Measurements from ENCODE around the gene PTRH1.

PTRH1 gene

GRCh38 chr9:127741831-127742434 is 26.5 kb upstream of the PTRH1 start:
- DNase-seq = peak in 12 of 14 donors; percentile 20 to 88 (median 57)

DNA sequence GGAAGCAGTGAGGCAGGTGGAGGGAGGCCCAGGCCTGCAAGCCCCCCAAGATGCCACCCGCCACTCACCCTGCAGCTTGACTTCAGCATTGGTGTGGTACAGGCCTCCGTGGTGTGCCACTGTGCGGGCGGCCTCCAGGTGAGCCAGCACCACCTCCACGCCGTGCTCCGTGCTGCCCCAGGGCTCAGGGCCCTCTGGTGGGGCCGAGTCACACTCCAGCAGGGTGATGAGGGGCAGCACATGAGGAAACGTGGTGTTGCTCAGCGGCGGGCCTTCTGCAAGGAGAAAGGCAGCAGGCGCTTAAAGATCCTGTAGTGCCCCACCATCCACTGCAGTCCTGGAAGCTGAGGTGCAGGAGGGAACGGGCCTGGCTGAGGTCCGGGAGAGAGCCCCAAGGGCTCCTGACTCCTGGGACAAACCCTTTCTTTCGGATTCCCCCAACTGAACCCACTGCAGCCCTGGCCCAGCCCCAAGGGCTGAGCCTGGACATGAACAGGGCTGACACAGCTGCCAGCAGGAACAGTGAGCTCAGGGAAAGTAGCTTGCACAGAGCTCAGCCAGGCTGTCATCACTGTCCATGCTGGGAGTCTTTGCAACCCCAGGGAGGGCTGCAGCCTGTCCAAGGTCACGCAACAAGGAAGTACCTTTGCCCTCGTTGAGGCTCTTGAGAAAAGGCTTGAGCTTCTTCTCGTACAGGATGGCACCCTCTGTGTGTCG is 24.3 kb upstream of the PTRH1 start:
- no peak for DNase-seq

- DNase-seq = no peak
Measured at GRCh38 chr9:127738666-127739065, 23.2 kb upstream of the PTRH1 start.

GRCh38 chr9:127735530-127736185 is 20.2 kb upstream of the PTRH1 start:
- DNase-seq = no peak

DNA sequence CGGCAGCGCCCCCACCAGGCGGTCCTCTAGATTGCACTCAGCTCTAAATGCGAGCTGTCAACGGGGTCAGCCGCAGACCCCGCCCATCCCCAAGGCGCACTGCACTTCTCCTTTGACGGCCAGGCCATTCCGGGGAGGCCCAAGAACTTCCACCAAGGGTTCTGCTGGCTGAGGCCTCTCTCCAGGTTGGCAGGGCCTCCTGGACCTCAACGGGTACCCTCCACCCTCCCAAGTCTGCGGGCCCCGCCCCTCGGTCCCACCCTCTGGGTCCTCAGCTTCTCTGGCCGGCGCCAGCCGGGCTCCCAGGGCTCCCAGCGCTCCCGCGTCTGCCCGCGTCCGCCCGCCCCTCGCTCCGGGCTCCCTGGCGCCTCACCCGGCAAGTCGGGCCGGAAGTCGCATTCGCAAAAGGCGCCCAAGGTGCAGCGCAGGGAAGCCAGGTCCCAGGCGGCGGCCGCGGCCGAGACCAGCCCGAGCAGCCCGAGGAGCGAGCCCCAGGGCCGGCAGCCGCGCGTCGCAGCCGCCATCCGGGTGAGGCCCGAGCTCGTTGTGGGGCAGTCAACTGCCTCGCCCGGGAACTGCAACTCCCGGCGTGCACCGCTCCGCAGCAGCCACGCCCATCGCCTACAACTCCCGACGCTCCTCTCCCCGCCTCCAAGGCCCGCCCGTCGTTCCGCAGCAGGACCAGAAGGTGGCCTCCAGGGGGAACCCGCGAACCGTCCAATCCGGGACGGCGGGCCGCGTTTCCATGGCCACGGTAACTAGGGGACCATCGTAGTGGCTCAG is 19.5 kb upstream of the PTRH1 start, which contains the start of gene TOR2A:
TSS of gene TOR2A (minus strand) at position 548 of the 783 bp plus-strand sequence. CDS start at position 524, 24 bp downstream.
- DNase-seq = peak; percentile 77 to 97 (median 93)

DNA sequence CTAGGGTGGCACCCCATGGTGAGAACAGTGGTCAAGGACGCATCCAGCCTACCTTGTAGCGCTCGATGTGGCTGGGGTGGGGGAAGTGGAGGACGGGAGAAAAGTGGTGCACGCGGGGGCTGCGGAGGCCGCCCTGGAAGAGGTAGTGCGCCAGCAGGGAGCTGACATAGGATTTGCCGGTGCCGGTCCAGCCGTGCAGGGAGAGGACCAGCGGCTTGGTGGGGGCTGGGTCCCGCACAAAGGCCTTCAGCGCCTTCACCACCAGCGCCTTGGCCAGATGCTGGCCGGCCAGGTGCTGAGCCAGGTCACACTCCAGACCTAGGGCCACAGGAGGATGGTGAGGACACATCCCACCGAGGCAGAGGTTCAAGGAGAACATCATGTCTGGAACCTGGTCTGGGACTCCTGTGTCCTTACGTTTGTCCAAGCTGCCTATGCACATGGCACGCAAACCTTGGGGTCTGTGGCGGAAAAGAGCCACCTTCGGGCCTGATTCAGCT is 18.8 kb upstream of the PTRH1 start:
- no peak for DNase-seq

GRCh38 chr9:127733614-127734013 is 18.2 kb upstream of the PTRH1 start:
- DNase-seq = no peak

GRCh38 chr9:127732444-127732843 is 17.0 kb upstream of the PTRH1 start:
- DNase-seq = no peak

- no peak for DNase-seq
Measured at GRCh38 chr9:127731938-127732337, 16.5 kb upstream of the PTRH1 start.

GRCh38 chr9:127730799-127731410 is 15.4 kb upstream of the PTRH1 start:
- no peak for DNase-seq

- DNase-seq = no peak
Measured at GRCh38 chr9:127730262-127730661, 14.8 kb upstream of the PTRH1 start.

DNA sequence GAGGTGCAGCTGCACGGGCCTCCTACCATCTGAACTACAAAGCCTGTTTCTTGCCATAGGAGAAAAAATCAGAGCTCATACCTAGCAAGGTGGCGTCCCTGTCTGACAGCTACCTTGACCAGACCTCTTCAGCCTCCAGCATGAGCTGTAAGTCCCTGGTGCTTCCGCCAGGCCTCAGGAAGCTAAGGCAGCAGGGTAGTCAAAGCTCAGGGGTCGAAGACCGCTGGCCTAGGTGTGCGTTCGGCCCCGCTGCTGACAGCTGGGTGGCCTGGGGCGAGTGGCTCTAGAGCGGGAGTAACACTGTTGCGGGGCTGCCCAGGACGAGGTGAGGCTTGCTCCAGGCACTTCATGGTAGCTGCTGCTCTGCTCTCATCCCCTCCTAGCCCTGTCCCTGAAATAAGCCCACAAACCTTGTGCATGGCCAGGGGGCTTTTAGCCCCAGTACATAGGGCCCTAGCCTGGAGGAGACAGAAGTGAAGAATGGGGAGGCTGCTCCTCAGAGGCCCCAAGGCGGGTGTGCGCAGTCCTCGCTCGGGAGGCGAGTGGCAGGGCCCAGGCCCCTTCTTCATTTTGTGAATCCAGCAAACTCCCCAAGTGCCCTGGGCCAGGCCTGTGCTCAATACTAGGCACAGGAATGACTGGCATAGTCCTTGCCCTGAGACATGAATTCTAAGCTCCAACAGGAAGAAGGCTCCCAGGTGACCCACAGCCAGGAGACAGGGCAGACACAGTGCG is 14.2 kb upstream of the PTRH1 start:
- DNase-seq = no peak

- no peak for DNase-seq
Measured at GRCh38 chr9:127728808-127729207, 13.3 kb upstream of the PTRH1 start.

DNA sequence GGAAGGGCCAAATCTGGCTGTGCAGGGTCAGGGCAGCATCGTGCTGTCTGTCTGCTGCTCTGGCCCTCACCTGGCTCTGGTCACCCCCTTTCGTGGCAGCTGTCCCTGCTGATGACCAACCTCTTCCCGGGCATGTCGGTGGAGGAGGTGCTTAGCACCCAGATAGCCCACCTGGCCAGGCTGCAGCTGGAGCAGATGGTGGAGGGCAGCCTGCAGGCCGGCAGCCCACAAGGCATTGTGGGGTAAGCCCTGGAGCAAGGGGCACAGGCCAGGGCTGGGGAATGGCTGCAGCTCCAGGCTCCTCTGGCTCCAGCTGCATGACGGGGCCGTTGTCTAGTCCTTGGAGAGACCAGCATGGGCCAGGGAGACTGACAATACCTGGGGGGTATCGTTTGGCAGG is 11.4 kb upstream of the PTRH1 start:
- DNase-seq = no peak

DNA sequence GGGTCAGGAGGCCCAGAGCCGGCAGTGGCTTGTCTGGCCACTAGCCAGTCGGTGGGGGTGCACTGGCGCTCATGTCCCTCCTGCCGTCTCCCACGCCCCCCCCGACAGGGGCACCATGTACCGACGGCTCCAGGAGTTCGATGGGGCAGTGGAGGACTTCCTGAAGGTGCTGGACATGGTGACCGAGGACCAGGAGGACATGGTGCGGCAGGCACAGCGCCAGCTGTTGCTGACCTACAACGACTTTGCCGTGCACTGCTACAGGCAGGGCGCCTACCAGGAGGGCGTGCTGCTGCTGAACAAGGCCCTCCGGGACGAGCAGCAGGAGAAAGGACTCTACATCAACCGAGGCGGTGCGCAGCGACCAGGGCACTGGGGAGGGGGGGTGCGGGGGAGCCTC is 8.5 kb upstream of the PTRH1 start:
- no peak for DNase-seq

DNA sequence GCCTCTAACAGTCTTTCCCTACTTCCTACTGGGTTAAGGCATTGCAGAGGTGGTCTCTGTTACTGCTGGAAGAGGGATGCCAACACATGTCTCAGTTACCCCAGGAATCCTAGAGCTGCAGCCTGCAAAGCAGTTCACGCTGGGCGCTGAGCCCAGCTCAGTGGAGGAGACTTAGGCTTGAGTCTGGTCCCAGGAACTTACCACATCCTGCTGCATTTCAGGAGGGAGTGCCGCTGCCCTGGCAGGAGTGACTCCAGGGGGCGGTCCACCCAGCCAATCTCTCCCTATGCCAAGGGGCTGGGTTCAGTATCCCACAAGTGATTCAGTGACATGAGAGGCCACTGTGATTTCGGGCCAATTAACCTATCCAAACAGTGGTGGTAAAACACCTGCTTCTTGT is 8.0 kb upstream of the PTRH1 start:
- DNase-seq = peak in 3 of 14 donors; percentile 4 to 32 (median 24)

DNA sequence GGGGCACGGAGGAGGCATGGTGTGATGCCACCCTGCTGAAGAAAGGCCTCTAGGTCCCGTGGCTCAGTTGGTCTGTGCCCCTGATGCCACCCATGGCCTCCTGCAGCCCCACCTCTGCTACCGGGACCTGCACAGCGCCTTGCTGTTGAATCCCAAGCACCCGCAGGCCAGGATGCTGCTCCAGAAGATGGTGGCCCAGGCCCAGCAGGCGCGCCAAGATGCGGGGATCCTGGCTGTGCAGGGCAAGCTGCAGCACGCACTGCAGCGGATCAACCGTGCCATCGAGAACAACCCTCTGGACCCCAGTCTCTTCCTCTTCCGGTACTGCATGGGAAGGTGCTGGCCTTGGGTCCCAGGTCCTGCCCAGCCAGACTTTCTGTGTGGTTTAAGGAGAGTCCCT is 7.5 kb upstream of the PTRH1 start:
- no peak for DNase-seq

DNA sequence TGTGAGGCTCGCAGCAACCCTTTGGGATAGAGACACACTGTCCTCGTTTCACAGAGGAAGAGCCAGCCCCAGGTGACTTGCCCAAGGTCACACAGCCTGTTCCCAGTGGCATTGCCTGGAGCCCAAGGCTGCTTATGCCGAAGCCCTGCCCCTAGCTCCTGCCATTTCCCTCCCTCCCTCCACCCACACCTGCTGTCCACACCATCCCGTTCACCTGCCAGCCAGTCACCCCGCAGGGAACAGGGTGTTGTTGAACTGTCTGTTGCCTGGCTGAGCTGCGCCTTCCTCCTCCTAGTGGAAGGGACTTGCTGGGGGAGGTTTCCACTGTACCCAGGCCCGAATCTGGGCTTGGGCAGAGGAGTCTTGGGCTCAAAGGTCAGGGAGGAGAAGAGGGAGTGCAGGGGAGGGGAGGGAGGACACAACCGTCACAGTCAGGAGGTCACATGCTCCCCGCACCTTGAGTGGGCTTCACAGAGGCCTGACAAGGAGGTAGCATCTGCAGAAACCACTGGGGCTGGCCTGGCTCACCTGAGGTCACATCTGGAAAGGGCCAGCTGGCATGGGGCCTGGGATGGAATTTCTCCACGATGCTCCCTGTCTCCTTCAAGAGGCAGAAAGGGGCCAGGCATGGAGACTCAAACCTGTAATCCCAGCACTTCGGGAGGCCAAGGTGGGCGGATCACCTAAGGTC is 6.7 kb upstream of the PTRH1 start:
- no peak for DNase-seq

GRCh38 chr9:127721391-127721821 is 5.9 kb upstream of the PTRH1 start:
- DNase-seq = no peak

DNA sequence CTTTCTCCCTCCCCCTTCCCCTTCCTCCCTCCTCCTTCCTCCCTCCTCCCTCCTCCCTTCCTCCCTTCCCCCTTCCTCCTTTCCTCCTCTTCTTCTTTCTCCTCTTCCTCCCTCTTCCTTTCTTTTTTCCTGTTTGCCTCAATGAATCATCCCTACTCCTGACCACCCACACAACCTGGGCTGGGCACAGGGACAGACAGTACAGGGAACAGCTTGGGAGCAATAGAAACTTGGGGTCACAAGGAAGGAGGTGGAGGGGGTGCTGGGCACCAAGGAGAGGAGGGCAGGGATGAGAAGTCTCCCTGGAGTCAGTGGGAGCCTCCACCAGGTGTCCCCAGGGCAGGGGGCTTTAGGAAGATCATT is 5.4 kb upstream of the PTRH1 start:
- no peak for DNase-seq
